ENCODE data around the gene TRAM2. TPM values are rescaled to one million over a fixed set of nuclear protein-coding genes. Genes with fewer than 3 reads are reported as not detected.

The TRAM2 gene
- total RNA-seq, 1 donor from 2014 or later, result 10.4 TPM

DNA sequence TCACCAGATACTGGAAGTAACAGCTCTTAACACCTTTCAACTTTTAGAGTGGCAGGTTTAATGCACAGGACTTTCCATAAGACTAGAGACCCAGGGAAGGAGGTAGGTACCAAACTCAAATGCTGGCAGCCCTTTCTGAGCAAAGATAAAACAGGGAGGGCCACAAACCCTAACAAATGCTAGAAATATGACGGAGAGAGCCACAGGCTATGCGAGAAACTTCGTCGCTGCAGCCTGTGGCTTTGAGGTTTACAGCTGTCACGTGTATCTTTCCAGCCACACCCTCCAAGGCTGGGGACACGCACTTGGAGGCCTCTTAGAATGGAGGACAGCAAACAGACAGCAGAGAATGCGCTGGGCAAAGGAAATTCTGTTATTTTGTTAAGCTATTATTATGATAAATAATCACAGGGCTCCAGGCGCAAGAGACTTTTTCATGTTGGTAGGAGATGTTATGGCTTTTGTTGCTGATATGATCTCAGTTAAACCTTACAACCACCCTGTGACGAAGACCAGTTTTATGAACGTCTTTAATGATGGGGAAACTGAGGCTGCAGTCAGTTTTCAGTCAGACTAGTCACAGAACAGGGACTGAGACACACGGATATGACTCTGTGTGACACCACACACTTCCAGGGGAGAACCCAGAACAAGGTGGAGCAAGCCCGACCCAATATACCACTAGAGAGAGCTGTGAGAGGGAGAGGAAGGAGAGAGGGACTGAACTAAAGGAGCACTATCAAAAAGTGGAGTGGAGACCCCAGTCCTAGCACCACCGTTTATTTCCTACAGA is 2.0 kb downstream of the TRAM2 start:
- intact Hi-C loops (cut with micrococcal nuclease), result loop anchor here (5.0 kb wide), 1 partner anchor 73 kb away; no protein-coding TSS in a partner anchor
- DNase-seq, result peak; percentile 50
- ATAC-seq, result peak; percentile 8

- intact Hi-C loops (cut with micrococcal nuclease), result no loop called here
- DNase-seq (no peak), ATAC-seq (no peak)
Measured at GRCh38 chr6:52573295-52573694, 3.6 kb downstream of the TRAM2 start.

GRCh38 chr6:52572536-52572935 is 4.3 kb downstream of the TRAM2 start:
- no peak for DNase-seq
- intact Hi-C loops (cut with micrococcal nuclease), result no loop called here
- no peak for ATAC-seq

GRCh38 chr6:52571099-52571755 is 5.6 kb downstream of the TRAM2 start:
- ATAC-seq (peak; percentile 34), DNase-seq (no peak)
- intact Hi-C loops (cut with micrococcal nuclease), result no loop called here

DNA sequence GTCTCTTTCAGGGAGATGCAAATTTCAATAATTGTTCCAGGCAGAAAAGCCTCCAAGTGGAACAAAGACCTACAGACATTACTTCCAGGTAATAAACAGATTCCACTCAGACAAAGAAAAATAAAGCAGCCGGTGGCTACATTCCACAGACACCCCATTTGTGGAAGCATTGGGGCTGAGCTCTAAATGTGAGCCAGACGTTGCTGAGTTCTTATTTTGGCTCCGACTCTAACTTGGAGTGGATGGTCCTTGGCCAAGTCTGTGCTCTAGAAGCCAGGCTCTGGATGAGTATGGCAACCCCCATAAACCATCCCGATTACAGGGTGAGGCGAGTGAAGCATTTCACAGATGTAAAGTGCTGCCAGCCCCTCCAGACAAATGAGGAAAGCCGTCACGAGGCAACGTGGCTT is 6.6 kb downstream of the TRAM2 start:
- ATAC-seq (peak; percentile 68), DNase-seq (no peak)
- intact Hi-C loops (cut with micrococcal nuclease), result no loop called here

GRCh38 chr6:52568320-52568719 is 8.5 kb downstream of the TRAM2 start:
- intact Hi-C loops (cut with micrococcal nuclease), result no loop called here
- ATAC-seq (peak; percentile 5), DNase-seq (no peak)

- DNase-seq (no peak), ATAC-seq (peak; percentile 51)
- intact Hi-C loops (cut with micrococcal nuclease), result no loop called here
Measured at GRCh38 chr6:52566853-52567279, 10.0 kb downstream of the TRAM2 start.

- intact Hi-C loops (cut with micrococcal nuclease), result no loop called here
- ATAC-seq (no peak), DNase-seq (no peak)
Measured at GRCh38 chr6:52566201-52566600, 10.7 kb downstream of the TRAM2 start.

GRCh38 chr6:52564856-52565255 is 12.0 kb downstream of the TRAM2 start:
- DNase-seq (no peak), ATAC-seq (no peak)
- intact Hi-C loops (cut with micrococcal nuclease), result no loop called here

DNA sequence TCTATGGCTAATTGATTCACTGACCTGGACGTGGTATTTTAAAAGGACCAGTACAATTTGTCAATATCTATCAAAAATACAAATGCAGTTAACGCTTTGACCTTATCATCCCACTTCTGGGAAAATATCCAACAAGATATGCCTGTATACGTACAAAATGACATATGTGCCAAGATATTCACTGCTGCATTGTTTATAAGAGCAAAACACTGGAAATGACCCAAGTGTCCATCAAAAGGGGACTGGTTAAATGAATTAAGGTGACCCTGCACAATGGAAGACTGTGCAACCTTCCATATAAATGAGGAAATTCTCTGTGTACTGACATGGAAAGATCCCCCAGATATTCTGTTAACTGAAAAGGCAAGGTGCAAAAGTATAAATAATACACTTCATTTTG is 13.9 kb downstream of the TRAM2 start:
- ATAC-seq, result no peak
- DNase-seq, result no peak
- intact Hi-C loops (cut with micrococcal nuclease), result no loop called here

GRCh38 chr6:52560462-52560861 is 16.4 kb downstream of the TRAM2 start:
- intact Hi-C loops (cut with micrococcal nuclease), result no loop called here
- no peak for DNase-seq
- peak; percentile 50 for ATAC-seq

DNA sequence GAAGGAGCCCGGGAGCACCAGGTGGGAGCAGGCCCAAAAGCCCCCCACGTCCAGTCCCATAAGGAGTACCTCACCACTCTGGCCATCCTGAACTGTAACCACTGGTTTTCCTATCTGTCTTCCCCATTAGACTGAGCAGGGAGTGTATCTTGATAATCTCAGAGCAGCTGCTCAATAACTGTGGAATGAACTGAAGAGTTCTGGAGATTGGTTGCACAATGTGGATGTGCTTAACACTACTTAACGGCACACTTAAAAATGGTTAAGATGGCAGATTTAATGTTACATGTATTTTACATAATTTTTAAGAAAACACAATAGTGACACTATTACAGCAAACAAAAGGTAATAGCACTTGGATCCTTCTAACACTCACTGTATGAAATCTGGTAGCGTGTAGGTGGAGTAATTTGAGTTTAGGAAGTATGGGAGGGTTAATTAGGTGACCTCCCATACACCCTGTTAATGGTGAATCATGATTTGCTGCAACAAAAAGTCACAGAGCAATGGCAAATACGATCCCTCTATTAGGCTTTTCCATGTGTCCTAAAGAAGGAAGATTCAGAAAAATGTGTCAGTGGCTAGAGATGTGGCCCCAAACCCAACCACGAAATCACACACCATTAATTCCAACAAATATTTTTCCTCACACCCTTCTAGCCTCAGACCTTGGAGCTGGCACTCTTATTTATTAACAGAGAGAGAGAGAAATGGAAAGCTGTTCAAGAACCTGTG is 18.4 kb downstream of the TRAM2 start:
- ATAC-seq (peak; percentile 52), DNase-seq (no peak)
- intact Hi-C loops (cut with micrococcal nuclease), result no loop called here

- intact Hi-C loops (cut with micrococcal nuclease), result no loop called here
- DNase-seq, result no peak
- ATAC-seq, result peak; percentile 36
Measured at GRCh38 chr6:52557389-52558265, 19.2 kb downstream of the TRAM2 start.

- DNase-seq (no peak), ATAC-seq (no peak)
- intact Hi-C loops (cut with micrococcal nuclease), result no loop called here
Measured at GRCh38 chr6:52555518-52556233, 21.2 kb downstream of the TRAM2 start.

DNA sequence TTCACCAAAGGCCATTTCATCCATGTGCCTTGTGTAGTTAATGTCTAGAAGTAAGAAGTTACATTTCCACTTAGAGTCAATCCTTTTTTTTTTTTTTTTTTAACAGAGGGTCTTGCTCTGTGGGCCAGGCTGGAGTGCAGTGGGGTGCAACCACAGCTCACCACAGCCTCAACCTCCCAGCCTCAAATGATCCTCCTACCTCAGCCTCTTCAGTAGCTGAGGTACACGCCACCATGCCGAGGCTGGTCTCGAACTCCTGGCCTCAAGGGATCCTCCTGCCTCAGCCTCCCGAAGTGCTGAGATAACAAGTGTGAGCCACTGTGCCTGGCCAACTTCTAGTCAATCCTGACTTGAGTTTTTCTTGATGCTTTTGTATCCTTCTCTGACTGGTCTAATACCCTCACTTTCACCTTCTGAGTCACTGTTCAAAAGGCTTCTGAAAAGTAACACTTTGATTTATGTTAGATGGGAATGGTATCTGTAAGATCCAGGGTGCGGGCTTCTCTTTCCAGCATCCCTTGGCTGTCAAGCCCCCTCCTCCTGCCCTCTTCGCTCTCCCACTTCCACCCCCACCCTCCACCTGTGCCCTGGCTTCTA is 22.1 kb downstream of the TRAM2 start:
- ATAC-seq, result no peak
- DNase-seq, result no peak
- intact Hi-C loops (cut with micrococcal nuclease), result no loop called here

- DNase-seq (no peak), ATAC-seq (no peak)
- intact Hi-C loops (cut with micrococcal nuclease), result no loop called here
Measured at GRCh38 chr6:52553719-52554118, 23.1 kb downstream of the TRAM2 start.

GRCh38 chr6:52553158-52553557 is 23.7 kb downstream of the TRAM2 start:
- DNase-seq (no peak), ATAC-seq (no peak)
- intact Hi-C loops (cut with micrococcal nuclease), result no loop called here

GRCh38 chr6:52552278-52552643 is 24.6 kb downstream of the TRAM2 start:
- DNase-seq, result no peak
- peak; percentile 7 for ATAC-seq
- intact Hi-C loops (cut with micrococcal nuclease), result no loop called here
